Measurements from ENCODE around the gene COL25A1.

DNA sequence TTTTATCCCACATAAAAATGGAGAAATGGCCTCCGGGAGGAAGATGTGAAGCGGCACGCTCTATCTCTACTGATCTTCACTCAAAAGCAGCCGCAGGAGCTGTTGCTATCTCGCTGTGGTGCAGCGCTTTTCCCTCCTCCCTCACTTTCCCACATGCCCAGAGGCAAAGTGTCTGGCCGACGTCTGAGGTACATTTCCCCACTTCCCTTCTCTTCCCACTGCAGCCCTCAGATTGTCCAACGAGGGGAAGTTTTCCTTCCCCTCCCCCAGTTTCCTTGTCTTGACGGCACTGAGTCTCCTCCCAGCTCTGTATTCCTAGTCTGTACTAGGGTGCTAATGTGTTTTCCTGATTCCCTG, 660 bp upstream of the COL25A1 start:
- TF ChIP-seq EZH2phosphoT487 (IDR thresholded peaks at IDR 0.05; ENCODE audit: insufficient read depth, low read depth) (no peak), EZH2 (IDR thresholded peaks at IDR 0.05; ENCODE audit: insufficient read depth, poor library complexity, severe bottlenecking) (no peak)
